Transverse colon (tissue), 4 donors: ENCODE data around the gene NUP214.

Experiments
- CTCF ChIP-seq, 5 experiments: fragments of 200-600 bp in 3 of 5; fragments of 450-650 bp in 2 of 5; sonication (generic) in 3 of 5; IDR thresholded peaks; 1 replicate in 2 of 5; 2 replicates in 3 of 5; pipeline ENCODE4 v1.5.1; 2016 to 2017; ENCODE audit warnings: antibody characterized with exemption in 5 of 5, inconsistent platforms in 3 of 5, mild to moderate bottlenecking in 2 of 5, moderate library complexity in 1 of 5
- POLR2A ChIP-seq: fragments of 450-650 bp; IDR thresholded peaks from one replicate; pipeline ENCODE4 v1.6.1; 2016; ENCODE audit warnings: antibody characterized with exemption, mild to moderate bottlenecking, moderate library complexity
- POLR2AphosphoS5 ChIP-seq, 3 donors: sonication (generic); formaldehyde crosslinking; IDR thresholded peaks; one replicate each; pipeline ENCODE4 v1.6.1; 2016; ENCODE audit warnings: antibody characterized with exemption in 3 of 3

- TF ChIP-seq CTCF (IDR thresholded peaks at IDR 0.05) (no peak), POLR2AphosphoS5 (IDR thresholded peaks at IDR 0.05) (no peak), POLR2A (no peak)
Observed at GRCh38 chr9:131255676-131256197, 130.4 kb downstream of the NUP214 start.
